Astrocyte of the cerebellum (primary cell): ENCODE results near the gene PNPLA8.

Experiments used
- DNase-seq: peaks from one replicate; pipeline ENCODE4 v3.0.0-alpha.2; 2011; ENCODE audit warnings: low read depth
- H3K4me3 ChIP-seq: 2 replicates; pipeline ENCODE4 v1.5.1; 2011; ENCODE audit warnings: mild to moderate bottlenecking, low read depth, low read length, moderate library complexity
- CTCF ChIP-seq: IDR thresholded peaks from 2 replicates; pipeline ENCODE4 v1.5.1; 2012; ENCODE audit warnings: low read length, low read depth, moderate library complexity, mild to moderate bottlenecking; ENCODE audit errors: missing control alignments
- in situ Hi-C: cut with HindIII; loops from 2 replicates; pipeline ENCODE4 v1.10.0; 2017; ENCODE audit warnings: low sequenced_read_pairs

The PNPLA8 gene

DNA sequence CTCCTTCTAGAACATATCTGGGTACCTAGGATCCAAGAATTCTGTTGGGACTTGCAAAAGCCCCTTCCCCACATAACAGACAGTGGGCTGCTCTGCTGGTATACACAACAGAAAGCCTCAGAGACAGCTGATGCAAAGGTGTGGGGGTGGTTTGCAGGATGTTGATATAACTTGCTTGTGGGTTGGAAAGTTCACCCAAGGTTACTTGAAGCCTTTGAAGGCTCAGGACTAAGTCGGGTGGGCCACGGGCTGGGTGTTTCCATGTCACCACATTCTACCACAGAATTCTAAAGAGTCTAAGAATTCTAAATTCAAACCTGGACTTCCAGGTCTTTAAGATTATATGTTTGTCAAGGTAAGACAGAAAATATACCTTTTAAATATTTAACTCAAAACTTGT is 62.3 kb downstream of the PNPLA8 start:
- in situ Hi-C loops, result no loop called here
- no peak overlapping the region for H3K4me3 ChIP-seq
- no peak for DNase-seq
- TF ChIP-seq CTCF, result no peak

DNA sequence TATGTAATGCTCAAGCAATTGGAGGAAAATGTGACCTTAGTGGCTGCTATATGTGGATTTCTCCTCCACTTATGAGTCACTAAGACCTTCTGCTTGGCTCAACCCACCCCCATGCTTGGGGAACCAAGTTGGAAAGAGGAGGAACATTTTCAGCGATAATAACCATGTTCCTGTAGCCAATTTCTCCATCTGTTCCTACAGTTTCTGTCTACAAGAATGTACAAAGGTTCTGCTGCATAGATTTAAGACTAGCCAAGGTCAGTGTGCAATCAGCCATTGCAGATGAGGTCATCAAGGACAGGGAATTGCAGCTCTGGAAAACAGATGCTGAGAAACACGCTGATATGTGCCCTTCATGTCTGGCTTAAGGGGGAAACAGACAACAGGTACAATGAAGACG is 64.1 kb downstream of the PNPLA8 start:
- no peak for DNase-seq
- in situ Hi-C loops, result no loop called here
- no peak for TF ChIP-seq CTCF
- no peak overlapping the region for H3K4me3 ChIP-seq

DNA sequence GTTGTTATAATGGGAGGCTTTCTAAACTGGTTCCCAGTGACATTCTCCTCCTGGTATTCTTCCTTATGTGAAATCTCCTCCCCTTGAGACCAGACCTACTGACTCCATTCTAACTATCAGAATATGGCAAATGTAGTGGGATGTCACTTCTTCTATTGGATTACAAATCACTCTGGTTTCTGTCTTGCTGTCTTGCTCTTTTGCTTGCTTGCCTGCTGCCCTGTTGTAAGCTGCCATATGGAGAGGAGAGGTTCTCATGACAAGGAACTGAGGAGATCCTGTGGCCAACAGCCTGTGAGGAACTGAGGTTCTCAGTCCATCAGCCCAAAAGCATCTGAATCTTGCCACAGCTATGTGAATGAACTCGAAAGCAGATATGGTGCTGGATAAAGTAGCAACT is 65.0 kb downstream of the PNPLA8 start:
- in situ Hi-C loops, result no loop called here
- DNase-seq, result no peak
- TF ChIP-seq CTCF, result no peak
- no peak overlapping the region for H3K4me3 ChIP-seq

DNA sequence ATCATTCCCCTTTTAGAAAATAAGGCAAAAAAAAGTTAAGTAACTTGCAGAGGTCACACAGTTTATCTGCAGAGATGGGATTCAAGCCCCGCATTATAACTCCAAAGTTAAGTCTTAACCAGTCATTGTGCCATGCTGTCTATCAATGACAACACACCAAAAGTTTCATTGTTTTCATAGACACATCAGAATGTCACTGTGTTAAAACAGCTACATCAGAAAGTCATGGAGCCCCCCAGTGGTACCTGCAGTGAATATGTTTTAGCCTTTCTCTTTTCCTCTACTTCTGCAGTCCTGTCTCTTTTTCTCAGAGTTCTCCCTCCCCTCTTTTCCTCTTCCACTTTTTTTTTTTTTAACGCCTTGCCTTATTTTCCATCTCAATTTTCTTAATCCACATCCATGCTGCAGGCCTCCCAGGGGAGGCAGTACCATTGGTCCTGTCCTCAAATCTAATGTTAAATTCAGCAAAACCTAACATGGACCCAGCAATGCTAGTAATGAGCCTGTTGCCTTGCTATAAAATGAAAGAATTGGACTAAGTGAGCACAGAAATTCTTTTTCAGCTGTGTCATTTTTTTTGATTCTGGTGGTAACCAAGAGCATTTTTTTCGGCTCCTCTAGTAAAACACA is 65.9 kb downstream of the PNPLA8 start:
- DNase-seq, result no peak
- TF ChIP-seq CTCF, result peak; percentile 69
- no peak overlapping the region for H3K4me3 ChIP-seq
- in situ Hi-C loops, result no loop called here

- no peak for TF ChIP-seq CTCF
- H3K4me3 ChIP-seq, result no peak overlapping the region
- no peak for DNase-seq
- in situ Hi-C loops, result no loop called here
Observed at GRCh38 chr7:108457871-108458270, 68.1 kb downstream of the PNPLA8 start.

- DNase-seq, result no peak
- in situ Hi-C loops, result no loop called here
- H3K4me3 ChIP-seq, result peak overlapping the region; percentile 59
- TF ChIP-seq CTCF, result no peak
Observed at GRCh38 chr7:108456845-108457540, 68.9 kb downstream of the PNPLA8 start.
